Measurements from ENCODE around the gene PLAC1.

- TF ChIP-seq CTCF (IDR thresholded peaks at IDR 0.05; ENCODE audit: poor library complexity): no peak
- TF ChIP-seq EZH2phosphoT487 (IDR thresholded peaks at IDR 0.05; ENCODE audit: low read depth, severe bottlenecking, unreplicated experiment): no peak
- no peak for TF ChIP-seq EZH2 (IDR thresholded peaks at IDR 0.05; ENCODE audit: borderline replicate concordance)
Measured at GRCh38 chrX:134684956-134685355, 26.7 kb upstream of the PLAC1 start.
